ENCODE results near the gene CATSPER4. TPM values are rescaled to one million over a fixed set of nuclear protein-coding genes. Genes with fewer than 3 reads are reported as not detected.

CATSPER4 gene
- total and polyA plus RNA-seq, 2 experiments from 2014 or later = 0.31 TPM; not detected in 1

GRCh38 chr1:26210147-26210870, 19.9 kb downstream of the CATSPER4 start:
- Histone ChIP-seq H3K36me3 (ENCODE audit: insufficient read depth) (no peaks in the 10 kb centered on the region), H3K27ac (ENCODE audit: low read depth) (no peak overlapping the region), H2AFZ (no peak overlapping the region), H3K4me3 (no peak overlapping the region), H3K9me2 (ENCODE audit: insufficient read depth) (no peaks in the 10 kb centered on the region), H3K79me2 (replicated peaks; ENCODE audit: insufficient read depth) (no peaks in the 10 kb centered on the region), H3K27me3 (ENCODE audit: insufficient read depth) (no peaks in the 10 kb centered on the region), H3K4me2 (no peak overlapping the region), H4K20me1 (replicated peaks; ENCODE audit: insufficient read depth) (no peaks in the 10 kb centered on the region), H3K4me1 (ENCODE audit: insufficient read depth) (no peaks in the 10 kb centered on the region), H3F3A (replicated peaks; ENCODE audit: low read depth) (no peaks in the 10 kb centered on the region)
- TF ChIP-seq, protein P1, sequence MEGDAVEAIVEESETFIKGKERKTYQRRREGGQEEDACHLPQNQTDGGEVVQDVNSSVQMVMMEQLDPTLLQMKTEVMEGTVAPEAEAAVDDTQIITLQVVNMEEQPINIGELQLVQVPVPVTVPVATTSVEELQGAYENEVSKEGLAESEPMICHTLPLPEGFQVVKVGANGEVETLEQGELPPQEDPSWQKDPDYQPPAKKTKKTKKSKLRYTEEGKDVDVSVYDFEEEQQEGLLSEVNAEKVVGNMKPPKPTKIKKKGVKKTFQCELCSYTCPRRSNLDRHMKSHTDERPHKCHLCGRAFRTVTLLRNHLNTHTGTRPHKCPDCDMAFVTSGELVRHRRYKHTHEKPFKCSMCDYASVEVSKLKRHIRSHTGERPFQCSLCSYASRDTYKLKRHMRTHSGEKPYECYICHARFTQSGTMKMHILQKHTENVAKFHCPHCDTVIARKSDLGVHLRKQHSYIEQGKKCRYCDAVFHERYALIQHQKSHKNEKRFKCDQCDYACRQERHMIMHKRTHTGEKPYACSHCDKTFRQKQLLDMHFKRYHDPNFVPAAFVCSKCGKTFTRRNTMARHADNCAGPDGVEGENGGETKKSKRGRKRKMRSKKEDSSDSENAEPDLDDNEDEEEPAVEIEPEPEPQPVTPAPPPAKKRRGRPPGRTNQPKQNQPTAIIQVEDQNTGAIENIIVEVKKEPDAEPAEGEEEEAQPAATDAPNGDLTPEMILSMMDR (conservative IDR thresholded peaks at IDR 0.05; ENCODE audit: low read depth in 2 of 2) = no peak
- TF ChIP-seq NANOG (IDR thresholded peaks at IDR 0.05; ENCODE audit: borderline replicate concordance) (no peak), JUNB (IDR thresholded peaks at IDR 0.05; ENCODE audit: unreplicated experiment) (no peak), CREB1 (CRISPR knock-in tag; IDR thresholded peaks at IDR 0.05; ENCODE audit: low read depth) (no peak), EZH2phosphoT487 (IDR thresholded peaks at IDR 0.05; ENCODE audit: unreplicated experiment) (no peak), ZNF462 (CRISPR knock-in tag; IDR thresholded peaks at IDR 0.05) (no peak), ZNF114 (CRISPR knock-in tag; IDR thresholded peaks at IDR 0.05) (no peak), ZNF331 (CRISPR knock-in tag; IDR thresholded peaks at IDR 0.05; ENCODE audit: low read depth) (no peak), STAT1 (IDR thresholded peaks at IDR 0.05; ENCODE audit: unreplicated experiment) (no peak), ETS1 (IDR thresholded peaks at IDR 0.05) (no peak), POLR2AphosphoS5 (IDR thresholded peaks at IDR 0.05; ENCODE audit: low read depth) (no peak), EZH2 (IDR thresholded peaks at IDR 0.05; ENCODE audit: low read depth, unreplicated experiment) (no peak)
- TF ChIP-seq, protein P2, sequence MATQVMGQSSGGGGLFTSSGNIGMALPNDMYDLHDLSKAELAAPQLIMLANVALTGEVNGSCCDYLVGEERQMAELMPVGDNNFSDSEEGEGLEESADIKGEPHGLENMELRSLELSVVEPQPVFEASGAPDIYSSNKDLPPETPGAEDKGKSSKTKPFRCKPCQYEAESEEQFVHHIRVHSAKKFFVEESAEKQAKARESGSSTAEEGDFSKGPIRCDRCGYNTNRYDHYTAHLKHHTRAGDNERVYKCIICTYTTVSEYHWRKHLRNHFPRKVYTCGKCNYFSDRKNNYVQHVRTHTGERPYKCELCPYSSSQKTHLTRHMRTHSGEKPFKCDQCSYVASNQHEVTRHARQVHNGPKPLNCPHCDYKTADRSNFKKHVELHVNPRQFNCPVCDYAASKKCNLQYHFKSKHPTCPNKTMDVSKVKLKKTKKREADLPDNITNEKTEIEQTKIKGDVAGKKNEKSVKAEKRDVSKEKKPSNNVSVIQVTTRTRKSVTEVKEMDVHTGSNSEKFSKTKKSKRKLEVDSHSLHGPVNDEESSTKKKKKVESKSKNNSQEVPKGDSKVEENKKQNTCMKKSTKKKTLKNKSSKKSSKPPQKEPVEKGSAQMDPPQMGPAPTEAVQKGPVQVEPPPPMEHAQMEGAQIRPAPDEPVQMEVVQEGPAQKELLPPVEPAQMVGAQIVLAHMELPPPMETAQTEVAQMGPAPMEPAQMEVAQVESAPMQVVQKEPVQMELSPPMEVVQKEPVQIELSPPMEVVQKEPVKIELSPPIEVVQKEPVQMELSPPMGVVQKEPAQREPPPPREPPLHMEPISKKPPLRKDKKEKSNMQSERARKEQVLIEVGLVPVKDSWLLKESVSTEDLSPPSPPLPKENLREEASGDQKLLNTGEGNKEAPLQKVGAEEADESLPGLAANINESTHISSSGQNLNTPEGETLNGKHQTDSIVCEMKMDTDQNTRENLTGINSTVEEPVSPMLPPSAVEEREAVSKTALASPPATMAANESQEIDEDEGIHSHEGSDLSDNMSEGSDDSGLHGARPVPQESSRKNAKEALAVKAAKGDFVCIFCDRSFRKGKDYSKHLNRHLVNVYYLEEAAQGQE (IDR thresholded peaks at IDR 0.05; ENCODE audit: unreplicated experiment) = no peak
- H3K27me3 Mint-ChIP-seq (ENCODE audit: insufficient read depth, low read depth, poor library complexity) = peaks cover 2% of the 10 kb centered on the region
- H3K27ac Mint-ChIP-seq = no peak overlapping the region
- H3K36me3 Mint-ChIP-seq (ENCODE audit: low read depth) = no peaks in the 10 kb centered on the region
- no peaks in the 10 kb centered on the region for H3K4me1 Mint-ChIP-seq
- no peak for DNase-seq (ENCODE audit: low spot score)
- no peak for ATAC-seq
- H3K4me3 Mint-ChIP-seq = no peak overlapping the region
- H3K9me3 Mint-ChIP-seq = no peaks in the 10 kb centered on the region

All from GM23338 (cell line).